Right lung (tissue), 5 donors: Measurements from ENCODE around the gene HAX1. TPM values are rescaled to one million over a fixed set of nuclear protein-coding genes. Genes with fewer than 3 reads are reported as not detected.

Experiments
- DNase-seq, 2 donors: peaks; one replicate each; pipeline ENCODE4 v3.0.0-alpha.2; 2013
- polyA plus RNA-seq, 5 donors: library from polyadenylated mRNA; unstranded; fragments of 120-200 nt; gene quantifications; one replicate each; pipeline versions ENCODE4 v1.2.1 to v1.2.3, GENCODE V29; 2013; ENCODE audit warnings: inconsistent platforms in 1 of 5, low replicate concordance in 1 of 5; ENCODE audit not compliant: insufficient read length in 5 of 5, insufficient read depth in 1 of 5

Gene HAX1
- polyA plus RNA-seq, 5 donors, result 73.2 to 81.0 (median 79.2) TPM

- peak; percentile 79 to 80 for DNase-seq
Measured at GRCh38 chr1:154324669-154325582, 52.5 kb downstream of the HAX1 start, which contains the start of gene ATP8B2. Gene ATP8B2, plus strand, starts transcription at chr1:154325525. Its CDS starts 2,617 bp downstream, at chr1:154328142.

Other genes with a start within 250 kb of the HAX1 start
- under 1 TPM; 0.09 to 0.18 (median 0.14) TPM for gene NUP210L, start 117.6 kb upstream of the HAX1 start, polyA plus RNA-seq
- gene TPM3, start 80.5 kb upstream of the HAX1 start, polyA plus RNA-seq, result 100 to 1,000 TPM; 234 to 271 (median 253) TPM
- gene CFAP141, start 66.3 kb upstream of the HAX1 start, polyA plus RNA-seq, result 1 to 10 TPM in 4 of 5 donors, not detected in 1; 2.7 to 6.5 (median 3.8) TPM
- gene UBAP2L, start 51.7 kb upstream of the HAX1 start, polyA plus RNA-seq, result 100 to 1,000 TPM; 146 to 182 (median 173) TPM
- gene AQP10, start 48.5 kb downstream of the HAX1 start, polyA plus RNA-seq, result under 1 TPM; 0.14 to 0.40 (median 0.21) TPM
- gene ATP8B2, start 52.9 kb downstream of the HAX1 start, polyA plus RNA-seq, result 10 to 100 TPM; 28.3 to 38.3 (median 35.3) TPM
- 1 to 10 TPM; 3.9 to 5.7 (median 5.2) TPM for gene IL6R, start 132.7 kb downstream of the HAX1 start, polyA plus RNA-seq
- 1 to 10 TPM; 1.9 to 4.5 (median 3.1) TPM for gene TDRD10, start 229.6 kb downstream of the HAX1 start, polyA plus RNA-seq
- gene SHE, start 229.8 kb downstream of the HAX1 start, polyA plus RNA-seq, result 10 to 100 TPM; 16.9 to 20.7 (median 18.3) TPM